ENCODE measurements around the gene OR52B4.
"Not testable (repeated sequence)": the region's sequence is repeated elsewhere in the genome, so short reads cannot be mapped to it uniquely, and the experiment has no call there.

Gene OR52B4

DNA sequence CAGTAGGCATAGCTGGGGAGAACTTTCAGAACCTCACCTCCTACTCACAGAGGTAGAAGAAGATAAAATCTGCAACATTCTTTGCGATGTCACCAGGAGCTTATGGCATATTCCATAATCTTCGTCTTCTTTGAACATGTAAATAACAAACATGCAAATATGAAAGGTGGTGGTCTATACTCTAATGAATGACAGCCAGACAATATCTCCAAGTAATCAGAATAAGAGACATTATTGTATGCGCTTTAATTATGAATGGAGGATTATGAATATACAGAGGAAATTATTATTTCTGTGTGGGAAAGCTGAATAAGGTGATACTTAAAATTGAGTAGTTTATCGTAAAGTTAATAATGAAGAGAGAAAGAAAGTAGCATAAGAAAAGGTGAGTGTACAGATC lies at the start of gene OR52B4:
Gene OR52B4, minus strand, starts transcription at position 101 of the 400 bp plus-strand sequence. Its CDS starts 91 bp downstream, at position 10.
- no peak for DNase-seq

DNA sequence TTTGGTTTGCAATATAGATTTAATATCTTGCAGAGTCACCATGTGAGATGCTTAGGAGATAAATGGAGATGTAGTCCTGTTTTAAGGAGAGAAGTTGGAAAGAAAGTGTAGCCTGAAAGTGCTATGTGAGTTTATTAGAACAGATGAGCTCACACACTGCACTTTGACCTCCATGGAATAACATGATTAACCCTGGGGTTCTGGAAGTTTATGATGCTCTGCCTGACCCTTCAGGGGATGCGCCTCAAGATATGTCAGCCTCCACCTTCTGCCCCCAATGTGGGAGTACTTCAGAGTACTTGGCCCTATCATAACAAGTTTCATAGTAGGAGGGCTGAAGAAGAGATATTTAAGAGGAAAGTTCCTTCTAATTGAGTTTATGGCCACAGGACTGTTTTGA lies 48.6 kb upstream of the OR52B4 start:
- DNase-seq, result no peak

DNA sequence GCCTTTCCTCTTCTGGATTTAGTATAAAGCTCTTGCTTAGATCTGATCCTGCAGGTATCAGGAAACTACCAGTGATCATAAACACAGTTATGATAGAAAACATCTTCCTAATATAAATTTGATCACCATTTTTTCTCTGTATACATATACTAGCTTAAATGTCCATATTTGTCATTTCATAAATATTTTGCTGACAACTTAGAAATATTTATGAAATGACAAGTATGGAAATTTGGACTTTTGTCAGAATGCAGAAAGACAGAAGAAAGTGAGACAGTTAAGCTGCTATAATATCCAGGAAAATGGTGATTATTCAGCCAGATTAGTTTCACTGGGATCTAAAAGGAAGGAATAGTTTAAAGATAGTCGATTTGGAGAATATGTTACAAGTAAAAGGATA lies 48.1 kb upstream of the OR52B4 start:
- DNase-seq, result no peak

DNA sequence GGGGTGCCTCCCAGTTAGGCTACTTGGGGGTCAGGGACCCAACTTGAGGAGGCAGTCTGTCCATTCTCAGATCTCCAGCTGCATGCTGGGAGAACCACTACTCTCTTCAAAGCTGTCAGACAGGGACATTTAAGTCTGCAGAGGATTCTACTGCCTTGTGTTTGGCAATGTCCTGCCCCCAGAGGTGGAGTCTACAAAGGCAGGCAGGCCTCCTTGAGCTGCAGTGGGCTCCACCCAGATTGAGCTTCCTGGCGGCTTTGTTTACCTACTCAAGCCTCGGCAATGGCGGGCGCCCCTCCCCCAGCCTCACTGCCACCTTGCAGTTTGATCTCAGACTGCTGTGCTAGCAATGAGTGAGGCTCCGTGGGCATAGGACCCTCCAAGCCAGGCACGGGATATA lies 38.0 kb upstream of the OR52B4 start:
- DNase-seq, result not testable (repeated sequence)

DNA sequence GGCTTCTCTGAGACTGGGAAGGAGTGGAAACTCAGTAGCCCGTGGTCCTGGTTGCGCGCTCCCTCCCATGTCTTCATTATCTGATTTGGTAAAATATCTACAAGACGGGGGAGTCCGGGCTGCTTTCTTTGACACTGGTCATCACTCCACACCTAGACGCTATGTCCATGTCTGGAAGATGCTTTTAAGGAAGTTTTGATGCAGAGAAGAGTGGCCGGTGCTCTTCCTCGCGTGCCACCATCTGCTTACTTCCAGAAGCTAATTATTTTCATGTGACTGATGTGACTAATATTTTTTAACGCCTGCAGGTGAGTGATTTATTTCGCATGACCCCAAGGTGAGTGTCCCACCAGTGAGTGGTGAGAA lies 25.7 kb upstream of the OR52B4 start:
- no peak for DNase-seq

DNA sequence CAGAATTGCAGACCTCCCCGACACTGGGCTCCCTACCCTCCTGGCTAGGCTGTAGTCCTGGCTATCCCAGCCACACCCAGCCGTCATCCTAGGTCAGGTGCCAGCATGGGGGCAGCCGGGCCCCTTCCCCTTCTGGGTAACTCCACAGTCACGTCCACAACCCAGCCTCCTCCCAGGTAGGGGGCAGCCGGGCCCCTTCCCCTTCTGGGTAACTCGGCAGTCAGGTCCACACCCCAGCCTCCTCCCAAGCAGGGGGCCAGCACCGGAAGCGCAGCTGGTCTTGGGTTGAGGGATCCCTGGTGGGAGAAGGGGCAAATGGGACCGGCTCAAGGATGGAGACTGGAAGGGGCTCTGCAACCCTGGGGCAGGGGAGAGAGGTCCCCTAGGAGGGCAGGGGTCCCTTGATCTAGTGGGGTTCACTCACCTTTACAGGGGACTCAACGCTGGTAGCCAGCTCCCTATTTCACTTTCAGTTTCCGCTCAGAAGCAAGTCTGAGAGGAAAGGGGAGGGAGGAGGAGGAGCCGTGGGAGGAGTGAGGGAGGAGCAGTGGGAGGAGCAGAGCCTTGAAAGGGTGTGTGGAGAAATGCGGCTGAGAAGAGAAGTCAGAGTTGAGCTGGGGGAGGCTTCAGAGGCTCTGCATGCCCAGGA lies 25.1 kb upstream of the OR52B4 start, which contains the start of gene TRIM21:
Gene TRIM21, minus strand, starts transcription at position 494 of the 649 bp plus-strand sequence. CDS start 3,293 bp downstream, outside the sequence.
- peak; percentile 78 for DNase-seq

DNA sequence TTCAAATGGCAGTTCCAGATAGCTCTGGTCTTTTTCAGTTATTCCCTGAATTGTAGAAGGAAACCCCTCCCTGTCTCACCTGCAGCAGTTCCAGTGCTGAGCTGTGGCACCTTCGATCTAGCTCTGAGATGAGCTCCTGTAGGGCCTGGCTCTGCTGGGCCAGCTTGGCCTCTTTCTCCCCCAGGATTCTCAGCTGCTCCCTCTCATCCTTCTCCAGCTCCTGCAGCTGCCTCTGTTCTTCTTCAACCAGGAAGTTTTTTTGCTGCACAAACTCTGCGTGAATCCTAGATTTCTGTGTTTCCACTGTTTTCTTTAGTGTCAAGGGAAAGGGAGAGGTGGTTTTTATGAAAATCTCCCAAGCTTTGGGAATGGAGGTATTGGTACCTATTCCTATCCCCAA lies 20.0 kb upstream of the OR52B4 start:
- DNase-seq, result no peak

DNA sequence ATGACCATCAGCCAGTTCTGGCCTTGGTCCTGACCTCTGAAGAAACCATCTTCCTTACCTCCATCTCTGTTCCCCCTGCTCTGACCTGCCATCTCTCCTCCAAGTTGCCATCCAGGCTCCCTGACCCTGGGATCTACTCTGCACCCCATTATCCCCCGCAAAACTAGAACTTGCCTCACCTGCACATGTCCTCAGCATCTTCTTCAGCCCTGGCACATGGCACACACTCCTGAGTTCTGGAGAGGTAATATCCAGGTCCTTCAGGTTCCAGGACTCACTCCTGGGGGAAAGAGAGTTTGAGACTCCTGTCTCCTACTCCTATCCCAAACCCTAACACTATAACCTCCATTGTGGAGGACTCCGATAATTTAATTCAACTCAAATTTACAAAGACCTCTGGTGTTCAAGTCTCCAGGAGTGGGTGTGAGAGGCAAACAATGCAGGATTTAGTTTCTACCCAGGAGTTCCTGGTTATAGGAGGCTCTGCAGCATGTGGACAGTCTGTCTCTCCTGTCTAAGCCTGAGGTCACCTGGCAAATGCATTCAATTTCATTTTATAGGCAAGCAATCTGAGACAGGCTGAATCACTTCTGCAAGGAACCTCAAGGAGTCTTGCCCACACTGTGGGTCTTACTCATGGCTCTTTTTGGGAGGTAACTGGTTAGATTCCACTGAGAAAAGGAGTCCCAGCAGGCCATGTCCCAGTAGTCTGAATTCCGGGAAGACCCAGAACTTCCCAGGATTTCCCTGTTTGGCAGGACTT lies 18.0 kb upstream of the OR52B4 start:
- DNase-seq, result no peak

DNA sequence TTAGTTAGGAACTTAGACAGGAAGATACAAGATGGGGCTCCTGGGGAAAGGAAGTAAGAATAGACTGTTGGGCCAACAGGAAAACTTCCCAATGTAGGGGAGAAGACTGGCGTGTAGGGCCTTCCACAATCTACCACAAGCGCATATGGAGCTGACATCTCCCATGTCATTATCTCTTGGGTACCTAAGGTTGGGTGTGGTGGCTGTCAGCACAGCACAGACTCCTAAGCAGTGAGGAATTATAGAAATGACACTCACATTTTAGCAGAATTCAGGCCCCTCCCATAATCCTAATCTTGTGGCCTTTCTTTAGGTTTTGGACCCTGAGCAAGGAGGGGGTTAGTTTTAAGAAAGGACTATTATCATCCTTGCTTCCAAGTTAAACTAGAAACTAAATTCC lies 13.7 kb upstream of the OR52B4 start:
- DNase-seq, result no peak

DNA sequence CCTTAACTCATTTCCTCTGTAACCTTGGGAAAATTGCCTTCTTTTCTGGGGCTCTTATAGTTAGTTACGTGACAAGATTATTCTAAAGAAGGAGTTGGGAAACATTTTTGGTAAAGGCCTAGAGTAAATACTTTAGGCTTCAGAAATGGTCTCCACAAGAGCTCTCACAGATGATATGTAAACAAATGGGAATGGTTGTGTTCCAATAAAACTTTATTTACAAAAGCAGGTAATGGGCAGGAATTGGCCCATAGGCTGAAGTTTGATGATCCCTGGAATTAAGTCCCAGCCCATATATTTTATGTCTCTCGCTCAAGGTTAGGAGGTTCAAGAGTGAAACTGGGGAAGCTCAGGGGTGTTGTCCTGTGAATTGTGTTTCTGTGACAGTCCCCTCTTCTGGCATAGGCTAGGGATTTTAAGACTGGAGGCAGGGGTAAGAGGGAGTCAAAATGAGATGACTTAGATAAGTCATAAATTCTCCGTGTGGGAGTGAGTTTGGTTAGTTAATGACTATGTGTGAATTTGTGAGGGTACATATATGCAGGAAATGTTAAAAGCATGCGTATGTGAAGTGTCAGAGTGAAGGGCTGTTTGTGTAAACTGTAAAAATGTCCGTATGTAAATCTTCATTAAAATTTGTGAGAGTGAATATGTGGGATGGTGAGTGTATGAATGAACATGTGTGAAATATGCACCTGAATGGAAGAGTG lies 7.4 kb upstream of the OR52B4 start:
- no peak for DNase-seq

DNA sequence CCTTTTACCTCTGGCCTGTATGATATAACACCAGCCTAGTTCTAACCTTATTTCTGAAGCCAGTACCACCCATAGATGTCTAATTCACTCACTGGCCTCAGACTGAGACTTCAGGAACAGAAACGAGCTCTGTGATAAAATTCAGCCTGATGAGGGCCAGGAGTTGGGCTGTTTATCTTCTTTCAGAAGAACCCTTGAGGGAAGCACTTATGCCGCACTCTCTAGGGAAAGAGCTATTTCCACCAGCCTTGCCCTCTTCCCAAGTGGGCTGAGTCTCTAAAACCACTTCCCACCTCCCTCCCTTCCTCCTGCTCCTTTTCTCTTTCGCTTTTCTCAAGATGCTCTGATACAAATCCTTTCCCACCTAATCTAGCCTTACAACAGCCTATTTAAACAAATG lies 2.0 kb upstream of the OR52B4 start:
- DNase-seq, result no peak

DNA sequence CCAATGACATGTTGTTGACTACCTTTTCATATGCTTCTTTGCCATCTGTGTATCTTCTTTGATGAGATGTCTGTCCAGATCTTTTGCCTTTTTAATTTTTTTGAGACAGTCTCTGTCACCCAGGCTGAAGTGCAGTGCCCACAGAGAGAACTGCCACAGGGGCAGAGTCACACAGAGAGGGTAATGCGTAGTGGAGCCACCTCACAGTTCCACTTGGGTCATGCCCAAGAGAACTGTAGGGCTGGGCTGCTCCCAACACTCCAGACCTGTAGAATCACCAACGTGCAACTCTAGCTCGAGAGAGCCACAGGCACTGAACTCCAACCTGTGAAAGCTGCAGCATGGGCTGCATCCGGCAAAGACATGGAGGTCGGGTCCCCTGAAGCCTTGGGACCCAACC lies 20.0 kb downstream of the OR52B4 start:
- DNase-seq, result not testable (repeated sequence)

DNA sequence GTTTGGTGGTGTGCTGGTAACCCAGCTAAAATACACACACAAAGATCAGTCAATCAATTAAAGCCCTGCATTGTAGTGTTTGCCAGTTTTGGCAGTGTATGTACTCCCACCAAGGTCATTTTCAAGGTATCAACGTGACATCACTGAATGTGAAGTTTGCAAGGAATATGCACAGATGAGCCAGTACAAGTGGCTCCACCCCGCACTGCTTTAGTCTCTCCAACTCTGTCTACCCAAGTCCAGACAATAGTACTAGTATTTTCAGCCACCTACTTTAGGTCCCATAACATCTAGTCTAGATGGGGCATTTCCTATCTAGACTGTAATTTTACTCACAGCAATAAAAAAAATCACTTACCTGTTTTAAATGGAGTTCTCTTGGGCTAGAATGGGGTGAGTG lies 22.8 kb downstream of the OR52B4 start:
- not testable (repeated sequence) for DNase-seq

DNA sequence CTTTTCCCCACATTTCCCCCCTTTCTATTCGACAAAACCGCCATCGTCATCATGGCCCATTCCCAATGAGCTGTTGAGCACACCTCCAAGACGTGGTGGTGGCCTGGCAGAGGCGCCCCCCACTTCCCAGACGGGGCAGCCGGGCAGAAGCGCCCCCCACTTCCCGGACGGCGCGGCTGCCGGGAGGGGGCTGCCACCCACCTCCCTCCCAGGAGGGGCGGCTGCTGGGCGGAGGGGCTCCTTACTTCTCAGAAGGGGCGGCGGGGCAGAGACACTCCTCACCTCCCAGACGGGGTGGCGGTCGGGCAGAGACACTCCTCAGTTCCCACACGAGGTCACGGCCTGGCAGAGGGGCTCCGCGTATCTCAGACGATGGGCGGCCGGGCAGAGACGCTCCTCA lies 33.8 kb downstream of the OR52B4 start:
- not testable (repeated sequence) for DNase-seq
